WTC11 (cell line): Measurements from ENCODE around the gene VCL.

Experiments used
- ATF3 ChIP-seq: sonication (generic); formaldehyde crosslinking; conservative IDR thresholded peaks from 2 replicates; pipeline ENCODE4 v1.8.1; 2022; ENCODE audit warnings: mild to moderate bottlenecking, missing genetic modification reagents
- ATF6 ChIP-seq: sonication (generic); formaldehyde crosslinking; IDR thresholded peaks from 2 replicates; pipeline ENCODE4 v1.8.1; 2023; ENCODE audit warnings: mild to moderate bottlenecking, missing genetic modification reagents
- CREB1 ChIP-seq: sonication (generic); formaldehyde crosslinking; IDR thresholded peaks from 2 replicates; pipeline ENCODE4 v1.8.0; 2023; ENCODE audit warnings: mild to moderate bottlenecking, missing genetic modification reagents
- CTCF ChIP-seq: fragments of 200-600 bp; IDR thresholded peaks from 2 replicates; pipeline ENCODE4 v1.8.0; 2022; ENCODE audit warnings: antibody characterized with exemption
- EMX1 ChIP-seq: fragments of 250-450 bp; sonication (Bioruptor Pico); IDR thresholded peaks from 2 replicates; pipeline ENCODE4 v1.8.0; 2021; ENCODE audit warnings: mild to moderate bottlenecking
- ESRRA ChIP-seq: sonication (generic); formaldehyde crosslinking; IDR thresholded peaks from 2 replicates; pipeline ENCODE4 v1.8.1; 2022; ENCODE audit warnings: mild to moderate bottlenecking, missing genetic modification reagents, borderline replicate concordance
- NFYB ChIP-seq: sonication (generic); formaldehyde crosslinking; conservative IDR thresholded peaks from 2 replicates; pipeline ENCODE4 v1.8.0; 2022; ENCODE audit warnings: low read depth, missing genetic modification reagents
- NR1H2 ChIP-seq: sonication (generic); formaldehyde crosslinking; IDR thresholded peaks from 2 replicates; pipeline ENCODE4 v1.9.0; 2021; ENCODE audit warnings: mild to moderate bottlenecking, moderate library complexity, missing genetic modification reagents
- SMAD3 ChIP-seq: sonication (generic); formaldehyde crosslinking; IDR thresholded peaks from 2 replicates; pipeline ENCODE4 v1.8.0; 2022; ENCODE audit warnings: missing genetic modification reagents, mild to moderate bottlenecking, borderline replicate concordance
- TEAD4 ChIP-seq: sonication (generic); formaldehyde crosslinking; IDR thresholded peaks from 2 replicates; pipeline ENCODE4 v1.8.0; 2022; ENCODE audit warnings: mild to moderate bottlenecking, missing genetic modification reagents
- ZMAT4 ChIP-seq: fragments of 250-450 bp; sonication (Bioruptor Pico); IDR thresholded peaks from 2 replicates; pipeline ENCODE4 v1.9.0; 2021; ENCODE audit warnings: mild to moderate bottlenecking
- ZNF423 ChIP-seq: fragments of 250-450 bp; sonication (Bioruptor Pico); IDR thresholded peaks from 2 replicates; pipeline ENCODE4 v2.1.2; 2022; ENCODE audit warnings: mild to moderate bottlenecking, moderate library complexity

- TF ChIP-seq CTCF (no peak), ESRRA (no peak), ATF6 (CRISPR knock-in tag) (no peak), ZMAT4 (CRISPR knock-in tag) (no peak), SMAD3 (no peak), CREB1 (CRISPR knock-in tag) (no peak), ZNF423 (CRISPR knock-in tag) (no peak), NFYB (CRISPR knock-in tag) (no peak), ATF3 (CRISPR knock-in tag) (no peak), TEAD4 (CRISPR knock-in tag) (no peak), NR1H2 (CRISPR knock-in tag) (no peak), EMX1 (CRISPR knock-in tag) (no peak)
These were observed 57.6 kb downstream of the VCL start for GRCh38 chr10:74055383-74056049.
